Measurements from ENCODE around the gene CARD9.

Gene CARD9

GRCh38 chr9:136367296-136368145 is 5.9 kb downstream of the CARD9 start:
- intact Hi-C loops (cut with DNase I): no loop called here
- no peak for DNase-seq

- intact Hi-C loops (cut with DNase I): no loop called here
- DNase-seq: no peak
Observed at GRCh38 chr9:136366826-136367225, 6.6 kb downstream of the CARD9 start.

- no peak for DNase-seq
- intact Hi-C loops (cut with DNase I): no loop called here
Observed at GRCh38 chr9:136365775-136366222, 7.7 kb downstream of the CARD9 start.

- intact Hi-C loops (cut with DNase I): loop anchor here (5.0 kb wide), 1 partner anchor 53 kb away; no protein-coding TSS in a partner anchor
- DNase-seq: no peak
Observed at GRCh38 chr9:136364942-136365774, 8.3 kb downstream of the CARD9 start.

GRCh38 chr9:136363949-136364748 is 9.3 kb downstream of the CARD9 start:
- no peak for DNase-seq
- intact Hi-C loops (cut with DNase I): loop anchor here (1.0 to 5.0 kb wide), 3 partner anchors 25 to 52 kb away; partner anchors contain the start of gene SNAPC4

GRCh38 chr9:136363106-136363948 is 10.1 kb downstream of the CARD9 start, which contains the start of gene DNLZ:
Gene DNLZ, minus strand, starts transcription at chr9:136363744. Its CDS starts 30 bp downstream, at chr9:136363714.
- peak; percentile 88 to 99 (median 94) for DNase-seq
- intact Hi-C loops (cut with DNase I): loop anchor here (1.0 to 5.0 kb wide), 3 partner anchors 24 to 51 kb away; partner anchors contain the start of gene SNAPC4

GRCh38 chr9:136362450-136362784 is 11.1 kb downstream of the CARD9 start:
- intact Hi-C loops (cut with DNase I): loop anchor here (2.0 to 5.0 kb wide), 2 partner anchors 38 to 50 kb away; partner anchors contain the start of gene SNAPC4
- DNase-seq: no peak

GRCh38 chr9:136361754-136362449 is 11.6 kb downstream of the CARD9 start:
- DNase-seq: no peak
- intact Hi-C loops (cut with DNase I): loop anchor here (2.0 to 5.0 kb wide), 2 partner anchors 39 to 50 kb away; partner anchors contain the start of gene SNAPC4

- intact Hi-C loops (cut with DNase I): loop anchor here (5.0 kb wide), 1 partner anchor 49 kb away; no protein-coding TSS in a partner anchor
- DNase-seq: peak in 3 of 10 donors; percentile 47 to 86 (median 53)
Observed at GRCh38 chr9:136361047-136361753, 12.3 kb downstream of the CARD9 start.

- DNase-seq: no peak
- intact Hi-C loops (cut with DNase I): loop anchor here (5.0 kb wide), 1 partner anchor 48 kb away; no protein-coding TSS in a partner anchor
Observed at GRCh38 chr9:136359774-136360718, 13.4 kb downstream of the CARD9 start.

- intact Hi-C loops (cut with DNase I): no loop called here
- no peak for DNase-seq
Observed at GRCh38 chr9:136358888-136359287, 14.6 kb downstream of the CARD9 start.

GRCh38 chr9:136358016-136358415 is 15.5 kb downstream of the CARD9 start:
- DNase-seq: no peak
- intact Hi-C loops (cut with DNase I): no loop called here

- intact Hi-C loops (cut with DNase I): no loop called here
- no peak for DNase-seq
Observed at GRCh38 chr9:136357202-136357725, 16.2 kb downstream of the CARD9 start.

- intact Hi-C loops (cut with DNase I): no loop called here
- DNase-seq: no peak
Observed at GRCh38 chr9:136355616-136356557, 17.6 kb downstream of the CARD9 start.

- DNase-seq: no peak
- intact Hi-C loops (cut with DNase I): no loop called here
Observed at GRCh38 chr9:136354592-136355085, 18.8 kb downstream of the CARD9 start.

Data from posterior cingulate gyrus (tissue), 11 donors.